ENCODE results near the gene CABLES1.

The CABLES1 gene

GRCh38 chr18:23209796-23210195 is 74.5 kb downstream of the CABLES1 start:
- no peak for TF ChIP-seq CTCF (IDR thresholded peaks at IDR 0.05; ENCODE audit: control insufficient read depth, extremely low read depth, insufficient read depth)

GRCh38 chr18:23210526-23210925 is 75.2 kb downstream of the CABLES1 start:
- H3K4me3 ChIP-seq (ENCODE audit: low read depth, low read length): no peak overlapping the region
- no peak for TF ChIP-seq CTCF (IDR thresholded peaks at IDR 0.05; ENCODE audit: control insufficient read depth, extremely low read depth, insufficient read depth)
- no peak for DNase-seq (ENCODE audit: low read depth)

More at GRCh38 chr18:23209796-23210195, 74.5 kb downstream of the CABLES1 start:
- DNase-seq (ENCODE audit: low read depth): no peak
- H3K4me3 ChIP-seq (ENCODE audit: low read depth, low read length): no peak overlapping the region

- TF ChIP-seq CTCF (IDR thresholded peaks at IDR 0.05; ENCODE audit: control insufficient read depth, extremely low read depth, insufficient read depth): no peak
- DNase-seq (ENCODE audit: low read depth): no peak
- H3K4me3 ChIP-seq (ENCODE audit: low read depth, low read length): no peak overlapping the region
Observed at GRCh38 chr18:23211146-23211545, 75.9 kb downstream of the CABLES1 start.

GRCh38 chr18:23212161-23212560 is 76.9 kb downstream of the CABLES1 start:
- TF ChIP-seq CTCF (IDR thresholded peaks at IDR 0.05; ENCODE audit: control insufficient read depth, extremely low read depth, insufficient read depth): no peak
- H3K4me3 ChIP-seq (ENCODE audit: low read depth, low read length): no peak overlapping the region

GRCh38 chr18:23213200-23213599 is 77.9 kb downstream of the CABLES1 start:
- TF ChIP-seq CTCF (IDR thresholded peaks at IDR 0.05; ENCODE audit: control insufficient read depth, extremely low read depth, insufficient read depth): no peak
- H3K4me3 ChIP-seq (ENCODE audit: low read depth, low read length): no peak overlapping the region
- DNase-seq (ENCODE audit: low read depth): no peak

More at GRCh38 chr18:23212161-23212560, 76.9 kb downstream of the CABLES1 start:
- DNase-seq (ENCODE audit: low read depth): no peak

- no peak overlapping the region for H3K4me3 ChIP-seq (ENCODE audit: low read depth, low read length)
- TF ChIP-seq CTCF (IDR thresholded peaks at IDR 0.05; ENCODE audit: control insufficient read depth, extremely low read depth, insufficient read depth): no peak
- DNase-seq (ENCODE audit: low read depth): no peak
Observed at GRCh38 chr18:23217781-23218180, 82.5 kb downstream of the CABLES1 start.

- DNase-seq (ENCODE audit: low read depth): no peak
- TF ChIP-seq CTCF (IDR thresholded peaks at IDR 0.05; ENCODE audit: control insufficient read depth, extremely low read depth, insufficient read depth): no peak
- H3K4me3 ChIP-seq (ENCODE audit: low read depth, low read length): no peak overlapping the region
Observed at GRCh38 chr18:23220355-23220754, 85.1 kb downstream of the CABLES1 start.
